ENCODE data around the gene PADI6.
"Not testable (repeated sequence)": the region's sequence is repeated elsewhere in the genome, so short reads cannot be mapped to it uniquely, and the experiment has no call there.

The PADI6 gene

GRCh38 chr1:17404034-17404684 is 32.2 kb downstream of the PADI6 start:
- Mint-ChIP-seq H3K4me3 (no peak overlapping the region), H3K36me3 (ENCODE audit: low read depth) (peaks cover 27% of the 10 kb centered on the region), H3K9me3 (no peaks in the 10 kb centered on the region), H3K27me3 (ENCODE audit: low read depth, poor library complexity) (peaks cover 4% of the 10 kb centered on the region), H3K4me1 (peaks cover 37% of the 10 kb centered on the region), H3K27ac (no peak overlapping the region)
- no peak for TF ChIP-seq CTCF (IDR thresholded peaks at IDR 0.05)
- no peak for DNase-seq

- H3K4me3 Mint-ChIP-seq = no peak overlapping the region
- DNase-seq = no peak
- H3K36me3 Mint-ChIP-seq (ENCODE audit: low read depth) = peaks cover 34% of the 10 kb centered on the region
- H3K27ac Mint-ChIP-seq = no peak overlapping the region
- H3K27me3 Mint-ChIP-seq (ENCODE audit: low read depth, poor library complexity) = no peaks in the 10 kb centered on the region
- no peak for TF ChIP-seq CTCF (IDR thresholded peaks at IDR 0.05)
- H3K4me1 Mint-ChIP-seq = peaks cover 37% of the 10 kb centered on the region
- H3K9me3 Mint-ChIP-seq = no peaks in the 10 kb centered on the region
Measured at GRCh38 chr1:17404820-17405219, 32.8 kb downstream of the PADI6 start.

GRCh38 chr1:17405898-17406759 is 34.1 kb downstream of the PADI6 start:
- Mint-ChIP-seq H3K27me3 (ENCODE audit: low read depth, poor library complexity) (no peaks in the 10 kb centered on the region), H3K9me3 (no peaks in the 10 kb centered on the region), H3K36me3 (ENCODE audit: low read depth) (peaks cover 47% of the 10 kb centered on the region), H3K27ac (no peak overlapping the region), H3K4me3 (no peak overlapping the region), H3K4me1 (peaks cover 29% of the 10 kb centered on the region)
- peak; percentile 86 for DNase-seq
- TF ChIP-seq CTCF (IDR thresholded peaks at IDR 0.05) = peak; percentile 77

- not testable (repeated sequence) for DNase-seq; H3K27me3 Mint-ChIP-seq (ENCODE audit: low read depth, poor library complexity); H3K4me3 Mint-ChIP-seq; H3K9me3 Mint-ChIP-seq
- H3K36me3 Mint-ChIP-seq (ENCODE audit: low read depth) = peaks cover 53% of the 10 kb centered on the region
- H3K27ac Mint-ChIP-seq = peak overlapping the region; percentile 58
- peaks cover 24% of the 10 kb centered on the region for H3K4me1 Mint-ChIP-seq
Measured at GRCh38 chr1:17406760-17407475, 34.9 kb downstream of the PADI6 start.

GRCh38 chr1:17407786-17408514 is 36.0 kb downstream of the PADI6 start:
- H3K27ac Mint-ChIP-seq = peak overlapping the region; percentile 58
- not testable (repeated sequence) for DNase-seq; H3K27me3 Mint-ChIP-seq (ENCODE audit: low read depth, poor library complexity); H3K4me3 Mint-ChIP-seq; H3K9me3 Mint-ChIP-seq
- H3K36me3 Mint-ChIP-seq (ENCODE audit: low read depth) = peaks cover 62% of the 10 kb centered on the region
- peaks cover 24% of the 10 kb centered on the region for H3K4me1 Mint-ChIP-seq

- no peak overlapping the region for H3K4me3 Mint-ChIP-seq
- H3K4me1 Mint-ChIP-seq = peaks cover 19% of the 10 kb centered on the region
- no peaks in the 10 kb centered on the region for H3K9me3 Mint-ChIP-seq
- H3K36me3 Mint-ChIP-seq (ENCODE audit: low read depth) = peaks cover 76% of the 10 kb centered on the region
- H3K27ac Mint-ChIP-seq = peak overlapping the region; percentile 79
- no peak for TF ChIP-seq CTCF (IDR thresholded peaks at IDR 0.05)
- H3K27me3 Mint-ChIP-seq (ENCODE audit: low read depth, poor library complexity) = no peaks in the 10 kb centered on the region
- no peak for DNase-seq
Measured at GRCh38 chr1:17409391-17409811, 37.4 kb downstream of the PADI6 start.

Data from nephron progenitor cell (in vitro differentiated cells).